Measurements from ENCODE around the gene ZSCAN5A. TPM values are rescaled to one million over a fixed set of nuclear protein-coding genes. Genes with fewer than 3 reads are reported as not detected.

The ZSCAN5A gene
- total RNA-seq, 2 donors from 2014 or later: 7.3 to 11.9 TPM

GRCh38 chr19:56306016-56306415 is 8.6 kb downstream of the ZSCAN5A start:
- ATAC-seq (ENCODE audit: insufficient number of reproducible peaks, low FRiP score, low read depth) (no peak), DNase-seq (ENCODE audit: low spot score) (no peak)
- Histone ChIP-seq H3K4me1 (ENCODE audit: control insufficient read depth in 1 of 2, low read depth in 2 of 2) (no peaks in the 10 kb centered on the region), H3K27me3 (replicated peaks; ENCODE audit: insufficient read depth) (no peaks in the 10 kb centered on the region), H3K36me3 (peaks cover 12% of the 10 kb centered on the region), H3K9me3 (no peaks in the 10 kb centered on the region), H3K4me3 (no peak overlapping the region), H3K27ac (no peak overlapping the region)
- TF ChIP-seq CTCF (IDR thresholded peaks at IDR 0.05): no peak

GRCh38 chr19:56304243-56304642 is 10.4 kb downstream of the ZSCAN5A start:
- Histone ChIP-seq H3K9me3 (no peaks in the 10 kb centered on the region), H3K27me3 (replicated peaks; ENCODE audit: insufficient read depth) (no peaks in the 10 kb centered on the region), H3K27ac (no peak overlapping the region), H3K4me1 (ENCODE audit: control insufficient read depth in 1 of 2, low read depth in 2 of 2) (no peaks in the 10 kb centered on the region), H3K4me3 (no peak overlapping the region), H3K36me3 (peaks cover 12% of the 10 kb centered on the region)
- DNase-seq (ENCODE audit: low spot score): no peak
- ATAC-seq (ENCODE audit: insufficient number of reproducible peaks, low FRiP score, low read depth): no peak
- TF ChIP-seq CTCF (IDR thresholded peaks at IDR 0.05): no peak

GRCh38 chr19:56301886-56302620 is 12.6 kb downstream of the ZSCAN5A start:
- Histone ChIP-seq H3K27ac (no peak overlapping the region), H3K27me3 (replicated peaks; ENCODE audit: insufficient read depth) (no peaks in the 10 kb centered on the region), H3K4me3 (no peak overlapping the region), H3K36me3 (peaks cover 12% of the 10 kb centered on the region), H3K4me1 (ENCODE audit: control insufficient read depth in 1 of 2, low read depth in 2 of 2) (no peaks in the 10 kb centered on the region), H3K9me3 (no peaks in the 10 kb centered on the region)
- TF ChIP-seq CTCF (IDR thresholded peaks at IDR 0.05): no peak
- no peak for DNase-seq (ENCODE audit: low spot score)
- no peak for ATAC-seq (ENCODE audit: insufficient number of reproducible peaks, low FRiP score, low read depth)

DNA sequence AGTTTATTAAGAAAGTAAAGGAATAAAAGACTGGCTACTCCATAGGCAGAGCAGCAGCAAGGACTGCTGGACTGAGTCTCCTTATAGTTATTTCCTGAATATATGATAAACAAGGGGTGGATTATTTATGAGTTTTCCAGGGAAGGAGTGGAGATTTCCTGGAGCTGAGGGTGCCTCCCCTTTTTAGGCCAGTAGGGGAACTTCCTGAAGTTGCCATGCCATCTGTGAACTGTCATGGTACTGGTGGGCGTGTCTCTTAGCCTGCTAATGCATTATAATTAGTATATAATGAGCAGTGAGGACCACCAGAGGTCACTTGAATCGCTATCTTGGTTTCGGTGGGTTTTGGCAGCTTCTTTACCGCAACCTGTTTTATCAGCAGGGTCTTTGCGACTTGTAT is 13.5 kb downstream of the ZSCAN5A start:
- no peak for DNase-seq (ENCODE audit: low spot score)
- Histone ChIP-seq H3K4me3 (no peak overlapping the region), H3K4me1 (ENCODE audit: control insufficient read depth in 1 of 2, low read depth in 2 of 2) (no peaks in the 10 kb centered on the region), H3K36me3 (peaks cover 12% of the 10 kb centered on the region), H3K27ac (no peak overlapping the region), H3K9me3 (no peaks in the 10 kb centered on the region), H3K27me3 (replicated peaks; ENCODE audit: insufficient read depth) (no peaks in the 10 kb centered on the region)
- no peak for ATAC-seq (ENCODE audit: insufficient number of reproducible peaks, low FRiP score, low read depth)
- no peak for TF ChIP-seq CTCF (IDR thresholded peaks at IDR 0.05)

DNA sequence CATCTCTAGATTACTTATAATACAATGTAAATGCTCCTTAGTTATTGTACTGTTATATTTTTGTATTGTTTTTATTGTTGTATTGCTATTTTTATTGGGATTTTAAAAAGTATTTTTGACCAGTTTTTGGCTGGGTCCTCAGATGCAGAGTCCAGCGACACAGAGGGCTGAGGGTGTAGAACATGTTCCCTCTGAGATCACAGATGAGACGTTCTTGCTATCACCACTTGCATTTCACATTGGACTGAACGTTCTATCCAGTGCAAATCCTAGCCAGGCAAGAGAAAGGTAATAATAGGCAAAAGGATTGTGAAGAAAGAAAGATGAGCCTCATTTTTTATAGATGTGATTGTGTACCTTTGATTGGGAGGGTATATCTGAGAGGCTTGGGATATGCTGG is 15.0 kb downstream of the ZSCAN5A start:
- no peaks in the 10 kb centered on the region for H3K27me3 ChIP-seq (replicated peaks; ENCODE audit: insufficient read depth)
- no peaks in the 10 kb centered on the region for H3K9me3 ChIP-seq
- H3K36me3 ChIP-seq: peaks cover 7% of the 10 kb centered on the region
- no peak for TF ChIP-seq CTCF (IDR thresholded peaks at IDR 0.05)
- no peak for DNase-seq (ENCODE audit: low spot score)
- no peak for ATAC-seq (ENCODE audit: insufficient number of reproducible peaks, low FRiP score, low read depth)
- H3K27ac ChIP-seq: no peak overlapping the region
- H3K4me3 ChIP-seq: no peak overlapping the region
- H3K4me1 ChIP-seq (ENCODE audit: control insufficient read depth in 1 of 2, low read depth in 2 of 2): no peaks in the 10 kb centered on the region
